ENCODE measurements around the gene GABPB2.

GABPB2 gene

DNA sequence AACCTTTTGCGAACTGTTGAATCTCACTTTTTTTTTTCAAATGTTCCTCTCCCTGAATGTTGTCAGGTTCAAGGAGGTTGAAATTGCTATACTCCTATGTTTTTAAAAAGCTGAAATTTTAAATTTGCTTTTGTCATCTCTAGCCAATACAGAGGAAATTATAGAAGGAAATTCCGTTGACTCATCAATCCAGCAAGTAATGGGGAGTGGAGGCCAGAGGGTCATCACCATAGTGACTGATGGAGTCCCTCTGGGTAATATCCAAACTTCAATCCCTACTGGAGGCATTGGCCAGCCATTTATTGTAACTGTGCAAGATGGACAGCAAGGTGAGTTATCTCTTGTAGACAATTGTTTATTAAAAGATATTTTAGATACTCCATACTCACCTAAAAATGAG is 36.3 kb downstream of the GABPB2 start:
- peak; percentile 26 for DNase-seq
- H3K4me1 Mint-ChIP-seq = peaks cover 15% of the 10 kb centered on the region
- no peaks in the 10 kb centered on the region for H3K9me3 Mint-ChIP-seq
- H3K4me3 Mint-ChIP-seq = peak overlapping the region; percentile 29
- H3K36me3 Mint-ChIP-seq (ENCODE audit: low read depth) = peaks cover 12% of the 10 kb centered on the region
- H3K27me3 Mint-ChIP-seq (ENCODE audit: low read depth, poor library complexity) = no peaks in the 10 kb centered on the region
- H3K27ac Mint-ChIP-seq = peak overlapping the region; percentile 88
- TF ChIP-seq CTCF (IDR thresholded peaks at IDR 0.05) = no peak

DNA sequence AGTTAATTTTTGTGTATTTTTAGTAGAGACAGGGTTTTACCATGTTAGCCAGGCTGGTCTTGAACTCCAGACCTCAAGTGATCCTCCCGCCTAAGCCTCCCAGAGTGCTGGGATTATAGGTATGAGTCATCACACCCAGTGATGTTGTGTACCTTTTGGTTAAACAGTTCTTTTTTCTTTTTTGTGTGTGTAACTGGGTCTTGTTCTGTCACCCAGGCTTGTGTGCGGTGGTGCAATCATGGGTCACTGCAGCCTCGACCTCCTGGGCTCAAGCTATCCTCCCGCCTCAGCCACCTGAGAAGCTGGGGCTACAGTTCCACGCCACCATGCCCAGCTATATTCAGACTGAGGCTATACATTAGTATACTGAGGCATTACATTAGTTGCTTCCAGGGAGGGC is 37.8 kb downstream of the GABPB2 start:
- Mint-ChIP-seq H3K27ac (no peak overlapping the region), H3K4me3 (no peak overlapping the region), H3K27me3 (ENCODE audit: low read depth, poor library complexity) (peaks cover 4% of the 10 kb centered on the region), H3K9me3 (no peaks in the 10 kb centered on the region), H3K36me3 (ENCODE audit: low read depth) (peaks cover 12% of the 10 kb centered on the region), H3K4me1 (peaks cover 15% of the 10 kb centered on the region)
- TF ChIP-seq CTCF (IDR thresholded peaks at IDR 0.05) = no peak
- no peak for DNase-seq

DNA sequence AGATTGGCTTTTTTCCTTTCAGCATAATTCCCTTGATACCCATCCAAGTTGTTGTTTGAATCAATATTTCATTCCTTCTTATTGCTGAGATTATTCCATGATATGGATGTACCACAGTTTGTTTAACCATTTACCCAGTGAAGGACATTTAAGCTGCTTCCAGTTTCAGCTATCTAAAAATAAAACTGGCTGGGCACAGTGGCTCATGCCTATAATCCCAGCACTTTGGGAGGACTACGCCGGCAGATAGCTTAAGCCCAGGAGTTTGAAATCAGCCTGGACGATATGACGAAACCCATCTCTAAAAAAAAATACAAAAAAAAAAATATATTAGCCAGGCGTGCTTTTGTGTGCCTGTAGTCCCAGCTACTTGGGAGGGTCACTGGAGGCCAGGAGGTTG is 43.3 kb downstream of the GABPB2 start:
- no peaks in the 10 kb centered on the region for H3K4me1 Mint-ChIP-seq
- TF ChIP-seq CTCF (IDR thresholded peaks at IDR 0.05) = no peak
- DNase-seq = no peak
- no peaks in the 10 kb centered on the region for H3K9me3 Mint-ChIP-seq
- no peak overlapping the region for H3K27ac Mint-ChIP-seq
- H3K4me3 Mint-ChIP-seq = no peak overlapping the region
- H3K36me3 Mint-ChIP-seq (ENCODE audit: low read depth) = peaks cover 5% of the 10 kb centered on the region
- peaks cover 4% of the 10 kb centered on the region for H3K27me3 Mint-ChIP-seq (ENCODE audit: low read depth, poor library complexity)

DNA sequence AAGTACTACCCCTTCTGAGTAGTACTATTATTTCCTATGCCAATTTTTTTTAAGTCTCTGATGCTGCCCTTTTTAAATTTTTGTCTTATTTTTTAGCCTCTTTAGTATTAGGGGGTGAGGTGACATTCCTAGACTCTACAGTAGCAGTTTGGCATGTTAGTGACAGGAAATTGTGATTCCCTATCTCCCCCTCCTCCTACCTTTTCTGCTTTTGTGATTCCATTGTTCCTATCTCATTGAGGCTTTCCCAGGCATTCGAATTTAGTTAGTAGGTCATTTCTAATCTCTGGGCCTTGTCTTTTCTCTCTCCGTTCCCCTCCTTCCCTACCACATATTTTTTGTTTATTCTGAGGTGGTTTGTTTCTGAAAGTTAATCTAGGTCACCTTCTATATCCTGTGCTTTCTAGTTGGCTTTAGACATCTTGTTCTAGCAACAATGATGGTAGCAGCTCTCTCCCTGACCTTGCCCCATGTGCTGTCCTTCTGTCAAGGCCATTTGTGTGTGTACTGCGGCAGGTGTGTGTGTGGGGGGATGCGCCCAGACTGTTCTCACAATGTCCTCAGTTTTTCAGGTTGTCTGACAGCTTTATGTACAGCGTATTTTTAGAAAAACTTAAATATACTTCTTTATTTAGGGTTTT is 54.3 kb downstream of the GABPB2 start:
- peaks cover 6% of the 10 kb centered on the region for H3K27me3 Mint-ChIP-seq (ENCODE audit: low read depth, poor library complexity)
- TF ChIP-seq CTCF (IDR thresholded peaks at IDR 0.05) = no peak
- no peak for DNase-seq
- no peak overlapping the region for H3K4me3 Mint-ChIP-seq
- peaks cover 23% of the 10 kb centered on the region for H3K4me1 Mint-ChIP-seq
- H3K27ac Mint-ChIP-seq = no peak overlapping the region
- H3K36me3 Mint-ChIP-seq (ENCODE audit: low read depth) = peaks cover 9% of the 10 kb centered on the region
- H3K9me3 Mint-ChIP-seq = no peaks in the 10 kb centered on the region

DNA sequence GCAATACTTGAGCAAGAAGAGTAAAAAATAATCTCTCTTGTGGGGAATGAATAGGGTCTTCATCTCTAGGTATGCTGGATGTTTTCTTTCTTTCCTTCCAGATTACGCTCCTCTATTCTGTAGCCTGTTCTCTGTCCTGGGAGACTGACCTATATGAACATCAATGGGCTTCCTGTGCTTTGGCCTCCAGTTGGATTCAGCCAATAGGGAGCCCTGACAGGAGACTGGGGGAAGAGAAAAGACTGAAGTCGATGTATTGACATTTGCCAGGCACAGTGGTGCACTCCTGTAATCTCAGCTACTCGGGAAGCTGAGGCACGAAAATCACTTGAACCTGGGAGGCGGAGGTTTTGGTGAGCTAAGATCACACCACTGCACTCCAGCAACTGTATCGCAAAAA is 58.2 kb downstream of the GABPB2 start:
- Mint-ChIP-seq H3K27me3 (ENCODE audit: low read depth, poor library complexity) (peaks cover 20% of the 10 kb centered on the region), H3K4me1 (peaks cover 40% of the 10 kb centered on the region), H3K27ac (no peak overlapping the region), H3K9me3 (no peaks in the 10 kb centered on the region), H3K4me3 (no peak overlapping the region), H3K36me3 (ENCODE audit: low read depth) (peaks cover 14% of the 10 kb centered on the region)
- no peak for DNase-seq
- TF ChIP-seq CTCF (IDR thresholded peaks at IDR 0.05) = no peak

DNA sequence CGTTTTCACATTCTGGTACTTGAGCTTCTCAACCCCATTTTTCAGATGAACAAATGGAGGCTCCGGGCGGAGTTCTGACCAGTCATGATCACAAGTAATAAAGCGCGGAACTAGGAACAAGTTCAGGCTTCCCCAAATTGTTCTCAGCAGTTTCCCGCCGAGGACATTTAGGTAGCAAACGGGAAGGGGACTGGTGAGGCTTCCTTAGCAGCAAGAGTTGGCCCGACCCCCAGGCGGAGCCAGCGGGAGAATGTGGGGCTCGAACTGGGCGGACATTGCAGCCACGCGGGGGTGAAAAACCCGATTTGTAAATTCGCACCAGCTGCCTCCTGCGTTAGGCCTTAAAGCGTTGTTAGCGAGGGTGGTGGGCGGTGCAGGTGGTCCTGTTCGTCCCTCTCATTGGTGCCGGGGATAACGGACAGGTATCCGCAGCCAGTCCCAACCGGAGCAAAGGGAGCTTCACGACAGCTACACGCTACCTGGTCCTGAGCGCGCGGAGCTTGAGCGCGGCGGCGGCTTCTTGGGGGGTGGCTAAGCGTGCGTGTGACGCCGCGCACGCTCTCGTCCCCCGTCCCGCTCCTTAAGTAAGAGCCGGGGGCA is 60.5 kb downstream of the GABPB2 start:
- Mint-ChIP-seq H3K4me1 (peaks cover 26% of the 10 kb centered on the region), H3K36me3 (ENCODE audit: low read depth) (peaks cover 27% of the 10 kb centered on the region), H3K9me3 (no peaks in the 10 kb centered on the region), H3K27ac (peak overlapping the region; percentile 29), H3K4me3 (peak overlapping the region; percentile 77), H3K27me3 (ENCODE audit: low read depth, poor library complexity) (peaks cover 35% of the 10 kb centered on the region)
- peak; percentile 85 for DNase-seq
- TF ChIP-seq CTCF (IDR thresholded peaks at IDR 0.05) = no peak
